T-helper 2 cell treated with Interferon-gamma antibody and Interleukin-4, amounts not matched to agents 5 μg/mL and 100 μg/mL, for 36 hours (primary cell): ENCODE measurements around the gene DEFB112.

Experiments
- DNase-seq: peaks from one replicate; pipeline ENCODE4 v3.0.0; 2021; ENCODE audit warnings: low spot score
- H3K27ac Mint-ChIP-seq: one replicate; pipeline ENCODE4 v1.8.0; 2021; ENCODE audit warnings: mild to moderate bottlenecking, mixed read lengths
- H3K27me3 Mint-ChIP-seq: one replicate; pipeline ENCODE4 v1.8.0; 2021; ENCODE audit warnings: low read depth, mixed read lengths
- H3K36me3 Mint-ChIP-seq: one replicate; pipeline ENCODE4 v1.8.0; 2021; ENCODE audit warnings: low read depth, mixed read lengths
- H3K4me1 Mint-ChIP-seq: one replicate; pipeline ENCODE4 v1.8.0; 2021; ENCODE audit warnings: low read depth, mixed read lengths
- H3K4me3 Mint-ChIP-seq: one replicate; pipeline ENCODE4 v1.8.0; 2022; ENCODE audit warnings: mild to moderate bottlenecking, moderate library complexity, mixed read lengths
- H3K9me3 Mint-ChIP-seq: one replicate; pipeline ENCODE4 v1.8.0; 2021; ENCODE audit warnings: mixed read lengths

Gene DEFB112

GRCh38 chr6:50056242-50056641 is 6.5 kb upstream of the DEFB112 start:
- Mint-ChIP-seq H3K9me3 (no peaks in the 10 kb centered on the region), H3K4me3 (no peak overlapping the region), H3K4me1 (no peaks in the 10 kb centered on the region), H3K27me3 (no peaks in the 10 kb centered on the region), H3K27ac (no peak overlapping the region), H3K36me3 (no peaks in the 10 kb centered on the region)
- DNase-seq = no peak

- Mint-ChIP-seq H3K4me1 (no peaks in the 10 kb centered on the region), H3K27me3 (no peaks in the 10 kb centered on the region), H3K4me3 (no peak overlapping the region), H3K27ac (no peak overlapping the region), H3K36me3 (no peaks in the 10 kb centered on the region), H3K9me3 (no peaks in the 10 kb centered on the region)
- DNase-seq = no peak
Observed at GRCh38 chr6:50047026-50047425, 2.7 kb downstream of the DEFB112 start.

DNA sequence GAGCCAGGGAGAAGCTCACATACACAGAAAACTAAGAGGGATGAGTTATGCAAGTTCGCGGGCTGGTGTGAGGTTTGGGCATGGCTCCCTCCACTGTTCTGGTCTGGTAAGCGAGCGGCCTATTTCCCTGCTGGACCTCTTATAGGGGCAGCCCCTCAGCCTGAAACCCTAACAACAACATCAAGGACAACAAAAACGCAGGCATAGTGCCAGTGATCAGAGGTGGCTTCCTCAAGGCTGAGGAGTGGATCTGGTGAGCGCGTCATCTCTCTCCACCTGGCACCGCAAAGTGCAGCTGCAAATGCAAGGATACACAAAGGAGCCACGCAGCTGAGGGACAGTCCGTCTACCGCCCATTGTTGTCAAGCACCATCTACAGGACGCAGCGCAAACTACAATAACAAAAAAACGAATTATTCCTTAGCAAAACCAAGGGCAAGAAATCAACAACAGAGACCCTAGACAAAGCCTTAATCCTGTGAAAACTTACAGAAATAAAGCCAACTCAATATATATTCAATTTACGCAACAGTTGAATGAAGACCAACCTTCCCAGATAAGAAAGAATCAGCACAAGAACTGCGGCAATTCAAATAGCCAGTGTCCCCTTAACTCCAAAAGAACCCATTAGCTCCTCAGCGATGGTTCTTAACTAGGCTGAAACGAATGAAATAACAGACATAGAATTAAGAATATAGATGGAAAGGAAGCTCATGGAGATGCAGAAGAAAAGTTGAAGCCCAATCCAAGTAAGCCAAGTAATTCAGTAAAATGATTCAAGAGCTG is 18.8 kb downstream of the DEFB112 start:
- no peaks in the 10 kb centered on the region for H3K9me3 Mint-ChIP-seq
- no peaks in the 10 kb centered on the region for H3K27me3 Mint-ChIP-seq
- no peaks in the 10 kb centered on the region for H3K4me1 Mint-ChIP-seq
- H3K36me3 Mint-ChIP-seq = no peaks in the 10 kb centered on the region
- no peak overlapping the region for H3K4me3 Mint-ChIP-seq
- DNase-seq = no peak
- H3K27ac Mint-ChIP-seq = no peak overlapping the region

DNA sequence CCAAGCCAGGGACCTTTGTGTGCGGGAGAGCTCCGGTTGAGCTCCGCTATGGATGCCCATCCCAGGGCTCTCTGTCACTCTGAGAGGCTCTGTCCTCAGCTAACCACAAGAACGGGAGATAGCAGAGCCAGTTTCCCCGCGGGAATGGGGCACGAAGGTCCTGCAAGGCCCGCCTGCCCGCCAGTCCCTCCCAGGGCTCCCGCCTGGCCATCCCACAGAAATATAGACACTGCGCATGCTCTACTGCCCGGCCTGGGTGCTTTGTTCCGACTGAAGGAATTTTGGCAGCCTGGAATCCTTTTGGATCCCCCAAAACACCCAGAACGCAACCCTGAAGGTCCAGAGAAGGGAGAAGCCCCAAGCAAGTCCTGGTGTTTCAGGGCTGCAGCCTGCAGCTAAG is 19.4 kb downstream of the DEFB112 start:
- Mint-ChIP-seq H3K36me3 (no peaks in the 10 kb centered on the region), H3K4me1 (no peaks in the 10 kb centered on the region), H3K9me3 (no peaks in the 10 kb centered on the region), H3K27me3 (no peaks in the 10 kb centered on the region), H3K4me3 (no peak overlapping the region), H3K27ac (no peak overlapping the region)
- no peak for DNase-seq

GRCh38 chr6:50025258-50025657 is 24.5 kb downstream of the DEFB112 start:
- Mint-ChIP-seq H3K27me3 (no peaks in the 10 kb centered on the region), H3K4me1 (no peaks in the 10 kb centered on the region), H3K9me3 (no peaks in the 10 kb centered on the region), H3K27ac (no peak overlapping the region), H3K4me3 (no peak overlapping the region), H3K36me3 (no peaks in the 10 kb centered on the region)
- no peak for DNase-seq

- no peak for DNase-seq
- no peak within 1 kb of the TSS for H3K4me3 Mint-ChIP-seq
Observed at GRCh38 chr6:50021894-50022293, 27.8 kb downstream of the DEFB112 start, which contains the start of gene DEFB110. Gene DEFB110 (minus strand): TSS chr6:50021994. CDS start chr6:50021935, 59 bp downstream.

DNA sequence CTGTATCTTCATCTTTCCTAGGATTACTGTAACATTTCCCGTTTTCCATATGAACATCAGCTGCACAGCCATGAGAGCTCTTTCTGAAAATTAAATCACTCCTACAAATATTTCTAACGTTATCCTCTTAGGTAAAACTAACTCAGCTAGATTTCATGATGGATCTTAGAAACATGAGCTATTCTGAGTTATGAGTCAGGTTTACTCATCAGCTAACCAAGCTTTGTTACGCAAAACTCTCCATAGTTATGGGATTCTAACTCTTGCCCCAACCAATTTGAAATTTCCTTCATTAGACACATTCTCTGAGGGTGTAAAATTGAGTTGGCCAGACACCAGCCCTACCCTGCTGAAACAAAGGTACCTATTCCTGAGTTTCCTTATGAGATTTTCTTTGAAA is 41.9 kb downstream of the DEFB112 start:
- no peaks in the 10 kb centered on the region for H3K4me1 Mint-ChIP-seq
- no peaks in the 10 kb centered on the region for H3K27me3 Mint-ChIP-seq
- H3K36me3 Mint-ChIP-seq = no peaks in the 10 kb centered on the region
- DNase-seq = no peak
- H3K27ac Mint-ChIP-seq = no peak overlapping the region
- H3K9me3 Mint-ChIP-seq = no peaks in the 10 kb centered on the region
- H3K4me3 Mint-ChIP-seq = no peak overlapping the region

More at GRCh38 chr6:50021894-50022293, 27.8 kb downstream of the DEFB112 start, which contains the start of gene DEFB110:
- H3K36me3 Mint-ChIP-seq = no peaks in the 10 kb centered on the region
- H3K4me1 Mint-ChIP-seq = no peaks in the 10 kb centered on the region
- H3K27ac Mint-ChIP-seq = no peak within 1 kb of the TSS
- no peaks in the 10 kb centered on the region for H3K27me3 Mint-ChIP-seq
- H3K9me3 Mint-ChIP-seq = no peaks in the 10 kb centered on the region

DNA sequence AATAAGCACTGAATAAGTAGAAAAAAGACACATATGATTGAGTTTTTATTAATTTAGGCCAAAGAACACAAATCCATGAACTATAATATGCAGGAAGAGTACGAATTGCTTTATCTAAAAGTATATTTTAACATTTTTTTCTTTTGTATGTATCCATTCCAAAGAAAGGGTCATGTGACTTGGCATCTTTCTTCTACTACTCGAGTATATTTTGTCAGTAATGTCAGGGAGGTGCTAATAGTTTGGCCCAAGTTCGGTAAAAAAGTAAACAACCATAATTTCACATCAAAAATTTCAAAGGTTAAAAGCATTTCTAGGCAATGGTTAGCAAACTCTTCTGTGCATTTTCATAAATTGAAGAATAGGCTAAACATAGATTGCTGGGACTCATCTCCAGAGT is 46.6 kb downstream of the DEFB112 start:
- no peaks in the 10 kb centered on the region for H3K4me1 Mint-ChIP-seq
- no peak overlapping the region for H3K4me3 Mint-ChIP-seq
- no peak overlapping the region for H3K27ac Mint-ChIP-seq
- H3K36me3 Mint-ChIP-seq = no peaks in the 10 kb centered on the region
- DNase-seq = no peak
- no peaks in the 10 kb centered on the region for H3K9me3 Mint-ChIP-seq
- no peaks in the 10 kb centered on the region for H3K27me3 Mint-ChIP-seq

- H3K9me3 Mint-ChIP-seq = no peaks in the 10 kb centered on the region
- H3K4me1 Mint-ChIP-seq = no peaks in the 10 kb centered on the region
- H3K27me3 Mint-ChIP-seq = no peaks in the 10 kb centered on the region
- no peak overlapping the region for H3K4me3 Mint-ChIP-seq
- no peak overlapping the region for H3K27ac Mint-ChIP-seq
- H3K36me3 Mint-ChIP-seq = no peaks in the 10 kb centered on the region
- no peak for DNase-seq
Observed at GRCh38 chr6:49995278-49995677, 54.5 kb downstream of the DEFB112 start.
